HCT116 (cell line): ENCODE data around the gene PRSS1. TPM values are rescaled to one million over a fixed set of nuclear protein-coding genes. Genes with fewer than 3 reads are reported as not detected.
"Not testable (repeated sequence)": the region's sequence is repeated elsewhere in the genome, so short reads cannot be mapped to it uniquely, and the experiment has no call there.

Experiments
- ATAC-seq: fragments of 200-7000 bp; cut with Tn5 transposase; 2 replicates; pipeline ENCODE4 v1.9.1; 2020; ENCODE audit warnings: mild to moderate bottlenecking, moderate library complexity
- BruUV-seq: library from RNA; stranded (reverse); fragments of 400-500 nt; replicated peaks from 2 replicates; lab custom pipeline; 2021; lab: Mats Ljungman, UMichigan
- CTCF ChIA-PET: fragments of 300-600 bp; sonication (Branson Sonifier 250); formaldehyde crosslinking; loops from one replicate; lab custom pipeline; 2021; ENCODE audit warnings: antibody characterized with exemption; lab: Charles Lee
- POLR2A ChIA-PET: fragments of 300-600, 350-600 bp; sonication (Branson Sonifier 250); formaldehyde crosslinking; loops from one replicate; lab custom pipeline; 2021; ENCODE audit warnings: antibody characterized with exemption; lab: Charles Lee
- RAD21 ChIA-PET, 2 experiments: fragments of 300-600 bp; sonication (Branson Sonifier 250); formaldehyde crosslinking; loops; one replicate each; lab custom pipeline; 2023; ENCODE audit warnings: low total read pairs in 2 of 2; ENCODE audit not compliant: uncharacterized antibody in 2 of 2, unreplicated experiment in 2 of 2, low non-redundant PET in 1 of 2; lab: Charles Lee
- DNase-seq: peaks from one replicate; pipeline ENCODE4 v3.0.0-alpha.2; 2010; ENCODE audit warnings: low read depth, low spot score
- H2AFZ ChIP-seq: fragments of 200-600 bp; shearing (Covaris generic), sonication (generic); 2 replicates; pipeline ENCODE4 v1.6.1; 2017; ENCODE audit warnings: low read depth, mixed run types, mixed read lengths, antibody characterized with exemption, low read length; ENCODE audit not compliant: poor library complexity, severe bottlenecking
- H3K27ac ChIP-seq: 2 replicates; pipeline ENCODE4 v1.5.1; 2012; ENCODE audit warnings: low read depth, low read length
- H3K27me3 ChIP-seq: fragments of 200-600 bp; sonication (generic); 2 replicates; pipeline ENCODE4 v1.6.1; 2016; ENCODE audit warnings: mixed run types, low read length, mixed read lengths; ENCODE audit not compliant: insufficient read depth
- H3K36me3 ChIP-seq, 2 experiments: fragments of 200-500 bp in 1 of 2; fragments of 200-600 bp in 1 of 2; sonication (Bioruptor generic) in 1 of 2; sonication (generic) in 1 of 2; 2 replicates each; pipeline versions ENCODE4 v1.5.1 to v1.6.1; 2014 to 2016; ENCODE audit warnings: low read length in 2 of 2, inconsistent platforms in 1 of 2, mixed read lengths in 1 of 2, mixed run types in 1 of 2; ENCODE audit not compliant: insufficient read depth in 2 of 2, control insufficient read depth in 1 of 2
- H3K4me1 ChIP-seq, 2 experiments: fragments of 200-600 bp in 1 of 2; sonication (generic) in 1 of 2; 2 replicates each; pipeline versions ENCODE4 v1.5.1 to v1.6.1; 2012 to 2017; ENCODE audit warnings: low read length in 2 of 2, inconsistent platforms in 1 of 2, mild to moderate bottlenecking in 1 of 2, mixed read lengths in 1 of 2, mixed run types in 1 of 2, moderate library complexity in 1 of 2; ENCODE audit not compliant: insufficient read depth in 2 of 2, control insufficient read depth in 1 of 2
- H3K4me2 ChIP-seq: fragments of 200-600 bp; sonication (generic); 2 replicates; pipeline ENCODE4 v1.6.1; 2017; ENCODE audit warnings: mixed run types, low read length, mixed read lengths
- H3K4me3 ChIP-seq, 2 experiments: fragments of 200-600 bp in 1 of 2; sonication (generic) in 1 of 2; replicated peaks in 1 of 2; 2 replicates each; pipeline ENCODE4 v1.5.1; 2011 to 2016; ENCODE audit warnings: low read length in 2 of 2, control low read depth in 1 of 2, low read depth in 1 of 2, mild to moderate bottlenecking in 1 of 2, mixed read lengths in 1 of 2, mixed run types in 1 of 2
- H3K79me2 ChIP-seq: fragments of 200-600 bp; sonication (generic); 2 replicates; pipeline ENCODE4 v1.6.1; 2017; ENCODE audit warnings: mild to moderate bottlenecking, mixed run types, low read length, moderate library complexity, mixed read lengths; ENCODE audit not compliant: insufficient read depth
- H3K9ac ChIP-seq: fragments of 200-600 bp; sonication (generic); 2 replicates; pipeline ENCODE4 v1.6.1; 2016; ENCODE audit warnings: low read length, mixed read lengths
- H3K9me2 ChIP-seq: fragments of 200-600 bp; sonication (generic), shearing (Covaris generic); 2 replicates; pipeline ENCODE4 v1.6.1; 2017; ENCODE audit warnings: mixed run types, mild to moderate bottlenecking, moderate library complexity; ENCODE audit not compliant: insufficient read depth
- H3K9me3 ChIP-seq, 2 experiments: fragments of 200-500 bp in 1 of 2; fragments of 200-600 bp in 1 of 2; sonication (Bioruptor generic) in 1 of 2; sonication (generic) in 1 of 2; 2 replicates each; pipeline ENCODE4 v1.6.1; 2014 to 2017; ENCODE audit warnings: low read length in 2 of 2, mixed read lengths in 2 of 2, inconsistent platforms in 1 of 2, low read depth in 1 of 2, mild to moderate bottlenecking in 1 of 2, mixed run types in 1 of 2, moderate library complexity in 1 of 2; ENCODE audit not compliant: control insufficient read depth in 1 of 2, insufficient read depth in 1 of 2
- H4K20me1 ChIP-seq: fragments of 200-600 bp; sonication (generic), shearing (Covaris generic); 2 replicates; pipeline ENCODE4 v1.6.1; 2017; ENCODE audit warnings: mixed run types, mild to moderate bottlenecking, moderate library complexity; ENCODE audit not compliant: insufficient read depth
- ATF3 ChIP-seq: IDR thresholded peaks from 2 replicates; pipeline ENCODE4 v1.6.1; 2012
- CEBPB ChIP-seq: IDR thresholded peaks from 2 replicates; pipeline ENCODE4 v1.6.1; 2012; ENCODE audit warnings: low read depth
- ELF1 ChIP-seq: IDR thresholded peaks from 2 replicates; pipeline ENCODE4 v1.6.1; 2012; ENCODE audit warnings: low read depth, borderline replicate concordance
- EZH2 ChIP-seq: fragments of 200-600 bp; sonication (generic); IDR thresholded peaks from 2 replicates; pipeline ENCODE4 v1.6.1; 2017; ENCODE audit warnings: antibody characterized with exemption, mixed run types
- EZH2phosphoT487 ChIP-seq: fragments of 200-600 bp; IDR thresholded peaks from 2 replicates; pipeline ENCODE4 v1.6.1; 2018; ENCODE audit warnings: antibody characterized with exemption, borderline replicate concordance
- FOSL1 ChIP-seq: IDR thresholded peaks from 2 replicates; pipeline ENCODE4 v1.6.1; 2012; ENCODE audit warnings: low read depth
- JUND ChIP-seq: IDR thresholded peaks from 2 replicates; pipeline ENCODE4 v1.6.1; 2012
- POLR2A ChIP-seq: IDR thresholded peaks from 2 replicates; pipeline ENCODE4 v1.7.0; 2011; ENCODE audit warnings: borderline replicate concordance; ENCODE audit not compliant: insufficient read depth, insufficient read length; ENCODE audit errors: extremely low read depth
- POLR2AphosphoS5 ChIP-seq: IDR thresholded peaks from 2 replicates; pipeline ENCODE4 v1.6.1; 2011; ENCODE audit warnings: mild to moderate bottlenecking, low read depth, low read length, moderate library complexity
- REST ChIP-seq: IDR thresholded peaks from 2 replicates; pipeline ENCODE4 v1.6.1; 2012; ENCODE audit warnings: low read depth
- ZBTB33 ChIP-seq: IDR thresholded peaks from 2 replicates; pipeline ENCODE4 v1.6.1; 2011; ENCODE audit warnings: mild to moderate bottlenecking, low read length, moderate library complexity; ENCODE audit not compliant: insufficient replicate concordance; ENCODE audit errors: extremely low read depth
- intact Hi-C: fragments of 100-400 bp; cut with micrococcal nuclease; formaldehyde crosslinking; loops from 2 replicates; pipeline ENCODE4 v1.10.0; 2022
- total RNA-seq: library from RNA; stranded (reverse); gene quantifications from one replicate; pipeline ENCODE4 v1.2.1, GENCODE V29; 2021; ENCODE audit not compliant: unreplicated experiment

Gene PRSS1
- total RNA-seq, 1 experiment from 2014 or later: 14.6 TPM

- no peaks in the 10 kb centered on the region for H3K9me3 ChIP-seq
- no peaks in the 10 kb centered on the region for H3K79me2 ChIP-seq
- ChIA-PET POLR2A (no interaction called here), RAD21 (no interaction called here), CTCF (interaction anchor here (1.0 kb wide), 1 partner anchor 30 kb away, joined by 3 read pairs; no protein-coding TSS in a partner anchor)
- H4K20me1 ChIP-seq: no peaks in the 10 kb centered on the region
- H3K27me3 ChIP-seq: peaks cover 8% of the 10 kb centered on the region; the same call in 1 of the 2 replicates
- DNase-seq (no peak), ATAC-seq (no peak)
- no peaks in the 10 kb centered on the region for H3K9me2 ChIP-seq
- H3K4me3 ChIP-seq: no peak overlapping the region
- BruUV-seq: no TSS peak
- intact Hi-C loops: no loop called here
- H3K36me3 ChIP-seq: no peaks in the 10 kb centered on the region
- no peaks in the 10 kb centered on the region for H3K4me1 ChIP-seq
- no peak overlapping the region for H3K9ac ChIP-seq
- TF ChIP-seq POLR2AphosphoS5 (no peak), ZBTB33 (no peak), ATF3 (no peak), CEBPB (no peak), JUND (no peak), ELF1 (no peak), EZH2 (no peak), POLR2A (no peak), REST (no peak), EZH2phosphoT487 (no peak), FOSL1 (no peak)
- H3K27ac ChIP-seq: no peak overlapping the region
- H3K4me2 ChIP-seq: no peak overlapping the region
- no peak overlapping the region for H2AFZ ChIP-seq
Measured at GRCh38 chr7:142753366-142753765, 4.1 kb downstream of the PRSS1 start.

GRCh38 chr7:142753925-142754491, 4.7 kb downstream of the PRSS1 start:
- POLR2A ChIA-PET, BruUV-seq, ATAC-seq: not testable (repeated sequence)

More at GRCh38 chr7:142753925-142754491, 4.7 kb downstream of the PRSS1 start:
- H3K9ac ChIP-seq, H3K9me3 ChIP-seq, H3K36me3 ChIP-seq, H3K79me2 ChIP-seq, H4K20me1 ChIP-seq, H3K4me2 ChIP-seq, H3K4me1 ChIP-seq, H3K27ac ChIP-seq, DNase-seq, RAD21 ChIA-PET, H3K4me3 ChIP-seq, intact Hi-C loops, H3K9me2 ChIP-seq, H3K27me3 ChIP-seq, H2AFZ ChIP-seq: not testable (repeated sequence)
- CTCF ChIA-PET: interaction anchor here (1.0 kb wide), 1 partner anchor 29 kb away, joined by 3 read pairs; no protein-coding TSS in a partner anchor
